Measurements from ENCODE around the gene FGF1.

Gene FGF1

GRCh38 chr5:142548739-142549275 is 137.1 kb downstream of the FGF1 start:
- Histone ChIP-seq H3K9ac (ENCODE audit: low read length) (no peak overlapping the region), H2BK120ac (ENCODE audit: low read depth, low read length) (peak overlapping the region; percentile 71), H3K4me1 (ENCODE audit: control insufficient read depth, insufficient read depth, low read depth, low read length) (peaks cover 12% of the 10 kb centered on the region), H4K8ac (ENCODE audit: low read length) (no peak overlapping the region), H2BK15ac (ENCODE audit: low read depth, poor library complexity, severe bottlenecking) (no peak overlapping the region), H3K4me2 (ENCODE audit: low read length, poor library complexity, severe bottlenecking) (no peak overlapping the region), H3K9me3 (ENCODE audit: control insufficient read depth, low read length) (no peaks in the 10 kb centered on the region), H3K4me3 (ENCODE audit: insufficient read depth in 1 of 2, low read depth in 1 of 2, low read length in 2 of 2) (no peak overlapping the region), H2AFZ (ENCODE audit: low read depth, low read length) (no peak overlapping the region), H3K14ac (ENCODE audit: low read length in 2 of 2) (peak overlapping the region in 1 of 2 experiments; percentile 63), H3K79me1 (replicated peaks; ENCODE audit: low read length, poor library complexity, severe bottlenecking) (no peaks in the 10 kb centered on the region), H2BK5ac (ENCODE audit: low read depth, low read length, poor library complexity, severe bottlenecking) (no peak overlapping the region), H2BK12ac (ENCODE audit: low read length in 2 of 2) (peak overlapping the region; percentile 9 to 71), H3K36me3 (ENCODE audit: control insufficient read depth in 1 of 2, insufficient read depth in 2 of 2, low read depth in 1 of 2, low read length in 2 of 2) (no peaks in the 10 kb centered on the region), H2AK5ac (ENCODE audit: low read length, severe bottlenecking) (no peak overlapping the region), H3K23ac (ENCODE audit: low read length in 2 of 2) (no peak overlapping the region), H3K27me3 (ENCODE audit: control insufficient read depth in 1 of 2, insufficient read depth in 1 of 2, low read length in 2 of 2) (no peaks in the 10 kb centered on the region), H3K27ac (ENCODE audit: low read length, poor library complexity, severe bottlenecking) (no peak overlapping the region), H3K18ac (ENCODE audit: low read depth in 1 of 2, low read length in 2 of 2) (peak overlapping the region; percentile 52 to 85), H3K4ac (ENCODE audit: low read depth in 1 of 2, low read length in 2 of 2) (peak overlapping the region; percentile 66 to 84), H4K91ac (ENCODE audit: low read length) (no peak overlapping the region)
- peak; percentile 97 for DNase-seq
- 0% methylated on average over 4 of the region's 5 CpGs for WGBS

- Histone ChIP-seq H3K18ac (ENCODE audit: low read depth in 1 of 2, low read length in 2 of 2) (no peak overlapping the region), H3K23ac (ENCODE audit: low read length in 2 of 2) (no peak overlapping the region), H2BK12ac (ENCODE audit: low read length in 2 of 2) (no peak overlapping the region), H2BK15ac (ENCODE audit: low read depth, poor library complexity, severe bottlenecking) (no peak overlapping the region), H3K4me3 (ENCODE audit: insufficient read depth in 1 of 2, low read depth in 1 of 2, low read length in 2 of 2) (no peak overlapping the region), H2BK120ac (ENCODE audit: low read depth, low read length) (no peak overlapping the region), H2AFZ (ENCODE audit: low read depth, low read length) (no peak overlapping the region), H2AK5ac (ENCODE audit: low read length, severe bottlenecking) (no peak overlapping the region), H2BK5ac (ENCODE audit: low read depth, low read length, poor library complexity, severe bottlenecking) (no peak overlapping the region), H3K4me1 (ENCODE audit: control insufficient read depth, insufficient read depth, low read depth, low read length) (peaks cover 12% of the 10 kb centered on the region), H3K27me3 (ENCODE audit: control insufficient read depth in 1 of 2, insufficient read depth in 1 of 2, low read length in 2 of 2) (no peaks in the 10 kb centered on the region), H4K8ac (ENCODE audit: low read length) (no peak overlapping the region), H4K91ac (ENCODE audit: low read length) (no peak overlapping the region), H3K14ac (ENCODE audit: low read length in 2 of 2) (no peak overlapping the region), H3K27ac (ENCODE audit: low read length, poor library complexity, severe bottlenecking) (no peak overlapping the region), H3K9ac (ENCODE audit: low read length) (no peak overlapping the region), H3K79me1 (replicated peaks; ENCODE audit: low read length, poor library complexity, severe bottlenecking) (no peaks in the 10 kb centered on the region), H3K4me2 (ENCODE audit: low read length, poor library complexity, severe bottlenecking) (no peak overlapping the region), H3K36me3 (ENCODE audit: control insufficient read depth in 1 of 2, insufficient read depth in 2 of 2, low read depth in 1 of 2, low read length in 2 of 2) (no peaks in the 10 kb centered on the region), H3K9me3 (ENCODE audit: control insufficient read depth, low read length) (no peaks in the 10 kb centered on the region), H3K4ac (ENCODE audit: low read depth in 1 of 2, low read length in 2 of 2) (no peak overlapping the region)
- DNase-seq: no peak
- WGBS: 71% methylated on average over 8 of the region's 9 CpGs
Measured at GRCh38 chr5:142547445-142548380, 138.2 kb downstream of the FGF1 start.

GRCh38 chr5:142545650-142546322 is 140.1 kb downstream of the FGF1 start:
- no peak overlapping the region for H2BK15ac ChIP-seq (ENCODE audit: low read depth, poor library complexity, severe bottlenecking)
- H3K9me3 ChIP-seq (ENCODE audit: control insufficient read depth, low read length): no peaks in the 10 kb centered on the region
- no peak overlapping the region for H3K27ac ChIP-seq (ENCODE audit: low read length, poor library complexity, severe bottlenecking)
- H2AK5ac ChIP-seq (ENCODE audit: low read length, severe bottlenecking): no peak overlapping the region
- no peaks in the 10 kb centered on the region for H3K27me3 ChIP-seq (ENCODE audit: control insufficient read depth in 1 of 2, insufficient read depth in 1 of 2, low read length in 2 of 2)
- peak overlapping the region; percentile 46 to 84 for H3K18ac ChIP-seq (ENCODE audit: low read depth in 1 of 2, low read length in 2 of 2)
- H3K4me3 ChIP-seq (ENCODE audit: insufficient read depth in 1 of 2, low read depth in 1 of 2, low read length in 2 of 2): no peak overlapping the region
- peak; percentile 95 for DNase-seq
- peaks cover 6% of the 10 kb centered on the region for H3K4me1 ChIP-seq (ENCODE audit: control insufficient read depth, insufficient read depth, low read depth, low read length)
- peak overlapping the region; percentile 25 to 91 for H3K4ac ChIP-seq (ENCODE audit: low read depth in 1 of 2, low read length in 2 of 2)
- H4K8ac ChIP-seq (ENCODE audit: low read length): peak overlapping the region; percentile 33
- peak overlapping the region; percentile 76 to 90 for H2BK12ac ChIP-seq (ENCODE audit: low read length in 2 of 2)
- H3K14ac ChIP-seq (ENCODE audit: low read length in 2 of 2): no peak overlapping the region
- no peak overlapping the region for H3K4me2 ChIP-seq (ENCODE audit: low read length, poor library complexity, severe bottlenecking)
- no peak overlapping the region for H3K23ac ChIP-seq (ENCODE audit: low read length in 2 of 2)
- H4K91ac ChIP-seq (ENCODE audit: low read length): peak overlapping the region; percentile 71
- WGBS: 100% methylated on average over 1 of the region's 3 CpGs
- no peak overlapping the region for H3K9ac ChIP-seq (ENCODE audit: low read length)
- no peak overlapping the region for H2BK5ac ChIP-seq (ENCODE audit: low read depth, low read length, poor library complexity, severe bottlenecking)
- H3K36me3 ChIP-seq (ENCODE audit: control insufficient read depth in 1 of 2, insufficient read depth in 2 of 2, low read depth in 1 of 2, low read length in 2 of 2): no peaks in the 10 kb centered on the region
- no peaks in the 10 kb centered on the region for H3K79me1 ChIP-seq (replicated peaks; ENCODE audit: low read length, poor library complexity, severe bottlenecking)
- H2BK120ac ChIP-seq (ENCODE audit: low read depth, low read length): peak overlapping the region; percentile 82
- no peak overlapping the region for H2AFZ ChIP-seq (ENCODE audit: low read depth, low read length)
